GM18499 (cell line): ENCODE measurements around the gene VDAC1.

Experiments
- ATAC-seq: cut with Tn5 transposase; IDR thresholded peaks from one replicate; pipeline ENCODE4 v1.9.1; 2021; ENCODE audit warnings: moderate number of reproducible peaks; ENCODE audit not compliant: insufficient read depth, unreplicated experiment

VDAC1 gene

DNA sequence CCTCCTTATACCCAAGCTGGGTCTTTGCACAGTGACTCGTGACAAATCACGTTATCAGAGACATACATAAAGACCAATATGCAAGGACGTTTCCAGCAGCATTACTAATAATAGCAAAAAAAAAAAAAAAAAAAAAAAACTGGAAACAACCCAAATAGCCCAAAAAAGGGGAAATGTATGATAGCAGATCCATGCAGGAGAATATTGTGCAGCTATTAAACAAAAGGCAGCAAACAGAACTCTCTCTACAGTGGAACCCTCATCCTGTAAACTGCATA is 74.0 kb downstream of the VDAC1 start:
- ATAC-seq = no peak

DNA sequence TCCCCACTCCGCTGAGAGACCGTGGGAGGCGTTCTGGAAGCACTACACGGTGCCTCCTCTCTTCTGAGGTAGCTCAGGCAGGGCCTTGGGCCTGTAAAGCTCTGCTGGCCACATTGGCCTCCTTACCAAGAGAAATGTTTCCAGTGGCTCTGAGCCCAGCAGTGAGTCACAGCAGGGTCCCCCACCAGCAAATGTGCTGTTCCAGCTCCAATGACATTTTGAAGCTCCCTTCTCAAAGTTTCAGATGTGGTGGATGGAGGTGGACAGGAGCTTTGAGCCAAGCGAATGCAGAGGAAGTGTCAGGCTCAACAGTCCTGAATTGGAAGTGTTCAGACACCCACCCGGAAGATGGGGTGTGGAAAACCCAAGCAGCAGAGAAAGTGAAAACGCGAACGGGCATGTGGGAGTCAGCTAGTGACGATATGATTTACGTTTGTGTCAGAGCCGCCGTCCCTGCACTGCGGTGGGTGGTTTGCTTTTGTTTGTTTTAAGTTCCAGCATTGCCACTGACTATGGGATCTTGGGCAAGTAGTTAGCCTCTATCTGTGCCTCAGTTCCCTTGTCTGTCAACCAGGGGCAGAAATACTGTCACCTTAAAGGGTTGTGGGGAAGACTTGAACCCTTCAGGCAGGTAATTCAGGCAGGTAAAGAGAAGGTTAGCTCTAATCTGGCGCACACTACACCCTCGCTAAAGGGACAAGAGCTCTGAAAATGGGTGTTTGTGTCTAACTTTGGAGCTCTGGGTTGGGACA is 74.5 kb downstream of the VDAC1 start:
- ATAC-seq = no peak

DNA sequence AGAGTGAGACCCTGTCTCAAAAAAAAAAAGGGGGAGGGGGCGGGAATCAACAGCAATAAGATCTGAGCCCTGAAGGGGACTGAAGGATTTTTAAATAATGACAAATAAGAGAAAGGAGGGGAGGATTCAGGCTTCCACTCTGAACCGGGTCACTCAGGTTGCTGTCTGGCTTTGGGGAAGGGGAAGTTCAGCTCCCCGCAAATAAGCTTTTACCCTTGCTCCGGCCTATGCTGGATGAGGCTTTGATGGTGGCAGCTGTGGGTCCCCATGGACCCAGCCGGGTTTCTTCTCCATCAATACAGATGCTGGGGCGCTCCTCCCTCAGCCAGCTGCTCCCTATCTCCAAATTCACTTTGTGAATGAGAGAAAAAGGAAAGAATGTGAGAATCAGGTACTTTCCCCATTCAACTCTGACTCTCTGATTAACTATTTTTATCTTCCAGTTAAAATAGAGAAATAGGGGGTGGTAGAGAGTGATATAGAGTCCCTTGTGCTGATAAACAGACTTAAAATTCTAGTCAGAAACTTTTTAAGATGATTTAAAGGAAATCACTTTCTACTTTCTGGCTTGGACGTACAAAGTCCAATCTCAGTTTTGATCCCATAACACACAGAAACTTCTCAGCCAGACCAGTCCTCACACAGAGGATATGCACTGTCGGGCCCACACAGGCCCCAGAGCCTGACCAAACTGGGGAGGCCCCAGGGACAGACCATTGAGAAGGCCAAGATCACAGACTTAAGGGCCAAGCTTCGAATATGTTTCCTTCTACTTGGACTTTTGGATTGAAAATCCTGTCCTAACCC is 76.0 kb downstream of the VDAC1 start:
- no peak for ATAC-seq

DNA sequence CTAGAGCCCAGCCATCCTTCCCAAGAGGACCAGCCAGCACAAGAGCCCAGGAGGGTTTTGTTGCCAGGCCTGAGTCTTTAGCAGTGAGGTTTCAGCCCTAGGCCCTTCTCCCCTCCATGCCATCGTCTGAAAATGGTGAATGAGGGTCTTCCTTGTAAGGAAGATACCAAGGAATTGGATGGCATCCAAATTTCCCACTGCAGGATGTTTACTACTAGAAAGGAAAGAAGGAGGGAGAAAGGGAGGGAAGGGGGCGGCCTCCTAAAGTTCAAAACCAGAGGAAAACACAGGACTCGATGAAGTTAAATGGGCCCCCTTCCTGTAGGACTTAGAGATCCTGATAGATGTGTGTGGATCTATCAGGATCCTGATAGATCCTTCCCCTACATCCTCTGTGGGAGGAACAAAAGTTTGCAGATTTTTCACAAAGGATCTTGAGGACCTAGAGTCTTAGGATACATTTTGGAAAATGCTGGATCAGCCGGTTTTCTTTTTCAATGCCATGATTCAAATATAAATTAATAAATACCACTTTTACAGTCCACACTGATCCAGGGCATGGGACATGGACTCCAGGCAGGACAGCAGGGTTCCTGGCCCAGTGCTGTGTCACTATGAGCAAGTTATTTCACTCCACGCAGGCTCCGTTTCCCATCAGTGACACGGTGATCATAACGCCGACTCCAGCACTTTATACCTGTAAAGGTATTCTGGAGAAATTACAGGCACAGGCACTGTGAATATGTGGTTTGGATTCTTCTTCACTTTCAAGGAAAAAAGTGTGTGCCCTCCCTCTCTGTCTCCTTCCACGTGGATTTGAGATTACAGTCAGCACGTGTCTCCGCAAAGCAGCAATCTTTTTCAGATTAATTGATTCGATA is 77.2 kb downstream of the VDAC1 start:
- ATAC-seq = no peak

DNA sequence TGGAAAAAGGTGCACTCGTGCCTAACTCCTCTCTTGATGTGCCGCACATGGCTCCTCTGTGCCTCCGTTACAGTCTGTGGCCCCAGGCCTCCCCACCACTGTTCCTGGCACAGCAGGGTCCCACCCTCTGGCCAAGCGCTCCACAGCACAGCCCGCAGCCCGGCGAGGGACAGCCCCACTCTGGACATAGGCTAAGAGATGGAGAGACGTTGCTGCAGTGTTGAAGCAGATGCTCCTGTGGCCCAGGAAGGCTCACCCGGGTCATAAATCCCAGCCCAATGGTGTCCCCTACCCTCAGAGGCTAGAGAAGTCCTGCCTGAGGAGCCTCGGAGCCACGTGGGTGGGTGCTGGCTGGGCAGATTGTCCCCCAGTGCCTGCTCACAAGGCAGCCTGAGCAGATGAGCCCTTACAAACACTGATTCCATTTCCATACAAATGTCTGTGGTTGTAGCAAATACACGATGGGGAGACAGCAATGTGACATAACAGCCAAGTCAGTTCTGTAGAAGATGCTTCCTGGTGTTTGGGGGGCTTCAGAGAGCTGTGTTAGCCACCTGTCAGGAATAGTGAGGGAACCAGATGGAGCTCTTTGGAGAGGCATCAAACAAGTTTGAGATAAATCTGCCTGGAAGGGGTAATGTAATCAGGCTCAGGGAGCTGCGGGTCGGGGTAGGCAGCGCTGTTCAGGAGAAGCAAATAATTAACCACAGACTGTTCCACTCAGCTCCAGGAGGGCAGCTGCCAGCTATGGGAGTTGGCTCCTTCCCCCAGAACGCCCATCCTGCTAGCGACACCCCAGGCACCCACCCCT is 78.1 kb downstream of the VDAC1 start:
- no peak for ATAC-seq

DNA sequence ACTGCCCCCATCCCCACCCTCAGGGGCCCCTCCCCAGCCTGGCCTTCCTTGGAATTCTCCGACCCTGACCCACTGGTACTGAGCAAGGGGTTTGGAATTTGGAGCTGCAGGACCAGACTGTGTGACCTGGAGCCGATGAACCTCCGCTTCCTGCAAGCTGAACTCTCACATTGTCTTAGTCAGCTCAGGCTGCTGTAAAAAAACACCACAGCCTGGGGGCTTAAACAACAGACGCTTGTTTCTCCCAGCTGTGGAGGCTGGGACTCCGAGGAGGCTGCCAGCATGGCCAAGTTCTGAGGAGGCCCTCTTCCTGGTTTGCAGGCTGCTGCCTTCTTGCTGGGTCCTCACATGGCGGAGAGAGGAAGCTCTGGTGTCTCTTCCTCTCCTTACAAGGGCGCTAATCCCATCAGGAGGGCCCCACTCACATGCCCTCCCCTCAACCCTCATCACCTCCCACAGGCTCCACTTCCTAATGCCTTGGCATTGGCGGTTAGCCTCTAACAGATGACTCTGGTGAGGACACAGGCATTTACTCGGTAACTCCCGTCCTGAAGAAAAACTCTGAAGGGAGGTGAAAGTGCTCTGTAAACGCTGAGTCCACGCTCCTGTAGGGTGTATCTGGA is 78.8 kb downstream of the VDAC1 start:
- no peak for ATAC-seq

DNA sequence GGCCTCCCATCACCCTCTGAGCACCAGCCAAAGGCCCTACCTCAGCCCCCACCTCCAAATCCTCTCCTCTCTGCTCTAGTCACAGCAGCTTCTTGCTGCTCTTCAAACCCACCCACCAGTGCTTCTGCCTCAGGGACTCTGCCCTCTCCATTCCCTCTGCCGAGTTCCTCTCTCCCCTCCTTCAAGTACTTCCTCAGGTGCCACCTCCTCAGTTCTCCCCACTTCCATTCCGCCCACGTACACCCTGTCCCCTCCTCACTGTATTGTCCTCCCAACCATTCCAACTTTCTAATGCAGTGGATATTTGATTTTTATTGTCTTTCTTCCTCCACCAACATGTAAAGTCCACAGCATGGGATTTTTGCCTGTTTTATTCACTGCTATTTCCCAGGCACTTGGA is 79.5 kb downstream of the VDAC1 start:
- ATAC-seq = no peak

DNA sequence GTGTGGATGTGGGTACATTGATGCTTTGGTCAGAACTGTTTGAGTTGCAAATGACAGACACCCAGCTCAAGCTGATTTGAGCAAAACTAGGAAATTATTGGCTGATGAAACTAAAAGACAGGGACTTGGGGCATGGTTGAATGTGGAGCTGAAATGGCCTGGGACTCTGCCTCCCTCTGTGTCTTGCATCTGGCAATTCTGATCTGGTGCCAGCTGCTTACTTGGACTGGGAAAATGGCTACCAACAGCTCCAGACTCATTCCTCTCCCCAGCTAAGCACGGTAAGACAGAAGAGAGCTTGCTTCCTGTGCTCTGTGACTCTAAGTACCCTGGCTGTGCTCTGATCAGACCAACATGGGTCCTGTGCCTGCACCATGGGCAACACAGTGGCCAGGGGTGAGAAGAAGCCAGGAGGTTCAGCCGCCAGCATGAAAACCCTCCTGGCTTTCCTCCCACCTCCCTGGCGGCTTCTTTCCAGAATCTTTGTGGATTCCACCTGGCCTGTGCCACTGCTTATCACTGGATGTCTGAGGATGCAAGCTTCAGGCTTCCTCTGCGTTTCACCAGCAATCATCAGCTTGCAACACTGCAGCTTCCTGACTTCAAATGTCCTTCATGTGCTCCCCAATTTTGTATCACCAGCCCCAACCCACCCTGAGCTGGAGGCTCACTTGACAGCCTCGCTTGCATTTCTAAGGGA is 80.4 kb downstream of the VDAC1 start:
- no peak for ATAC-seq

DNA sequence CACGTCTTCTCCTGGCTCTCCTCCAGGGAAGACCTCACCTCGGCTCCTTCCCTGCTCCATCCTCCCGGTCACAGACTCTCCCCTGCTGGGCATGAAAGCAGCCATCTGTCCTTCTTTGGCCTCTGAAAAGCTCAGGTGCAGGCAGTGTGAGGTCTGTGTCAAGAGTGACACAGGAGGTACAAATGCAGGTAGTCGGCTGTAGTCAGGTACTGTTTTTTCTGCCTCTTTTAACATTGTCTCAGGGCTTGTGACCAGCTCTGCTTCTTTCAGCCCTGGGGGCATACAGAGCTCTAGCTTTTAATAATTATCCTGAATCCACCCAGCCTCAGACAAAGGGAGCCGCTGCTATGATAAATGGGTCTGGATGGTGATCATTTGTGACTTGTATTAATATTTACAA is 82.8 kb downstream of the VDAC1 start:
- no peak for ATAC-seq
